ENCODE data around the gene SH3BP5.

The SH3BP5 gene

DNA sequence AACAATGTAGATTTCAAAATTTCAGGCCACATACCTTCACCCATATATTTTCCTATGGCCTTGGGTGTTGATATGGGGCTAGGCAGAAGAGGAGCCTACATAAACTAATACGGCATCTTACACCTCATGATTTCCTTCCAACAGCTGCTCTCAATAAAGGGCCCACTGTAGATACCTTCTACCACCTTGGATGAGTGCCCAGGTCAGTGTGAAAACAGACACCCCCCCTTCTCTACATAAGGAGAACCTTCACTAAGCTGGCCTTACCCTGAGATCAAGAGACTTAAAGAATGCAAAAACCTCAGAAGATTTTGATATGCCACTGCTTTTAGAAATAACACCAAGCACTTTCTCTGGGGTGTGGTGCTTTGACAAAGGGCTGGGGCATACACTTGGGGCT, 42.7 kb downstream of the SH3BP5 start:
- H3K27me3 ChIP-seq (replicated peaks in 2 of 5; ENCODE audit: control insufficient read depth in 4 of 5, insufficient read depth in 5 of 5, low read length in 4 of 5): peaks cover 0 to 21% (median 3%) of the 10 kb centered on the region in 5 experiments
- DNase-seq: no peak
- CTCF ChIA-PET: interaction anchor here (1.0 to 4.1 kb wide), 3 partner anchors 10 to 24 kb away, joined by 3 to 11 read pairs (median 8); no protein-coding TSS in a partner anchor
- no peak overlapping the region for H3K27ac ChIP-seq (ENCODE audit: insufficient read depth in 1 of 2, low read depth in 1 of 2, low read length in 2 of 2, poor library complexity in 1 of 2, severe bottlenecking in 2 of 2)
- peaks cover 27 to 56% (median 43%) of the 10 kb centered on the region in 4 experiments for H3K4me1 ChIP-seq (ENCODE audit: control extremely low read depth in 1 of 4, control insufficient read depth in 4 of 4, insufficient read depth in 4 of 4, low read length in 3 of 4)
- peaks cover 0 to 42% (median 0%) of the 10 kb centered on the region in 4 experiments for H3K36me3 ChIP-seq (ENCODE audit: control insufficient read depth in 4 of 4, insufficient read depth in 4 of 4, low read length in 3 of 4)
- H3K9me3 ChIP-seq (ENCODE audit: control extremely low read depth in 1 of 5, control insufficient read depth in 4 of 5, insufficient read depth in 2 of 5, low read depth in 1 of 5, low read length in 4 of 5): no peaks in the 10 kb centered on the region
- no peak overlapping the region for H3K4me3 ChIP-seq (ENCODE audit: control insufficient read depth in 1 of 7, extremely low read depth in 1 of 7, insufficient read depth in 4 of 7, low read depth in 2 of 7, low read length in 6 of 7)
- POLR2A ChIA-PET: no interaction called here
- no CpG with 5 or more reads among the region's 1 CpG for WGBS (ENCODE audit: insufficient coverage)

DNA sequence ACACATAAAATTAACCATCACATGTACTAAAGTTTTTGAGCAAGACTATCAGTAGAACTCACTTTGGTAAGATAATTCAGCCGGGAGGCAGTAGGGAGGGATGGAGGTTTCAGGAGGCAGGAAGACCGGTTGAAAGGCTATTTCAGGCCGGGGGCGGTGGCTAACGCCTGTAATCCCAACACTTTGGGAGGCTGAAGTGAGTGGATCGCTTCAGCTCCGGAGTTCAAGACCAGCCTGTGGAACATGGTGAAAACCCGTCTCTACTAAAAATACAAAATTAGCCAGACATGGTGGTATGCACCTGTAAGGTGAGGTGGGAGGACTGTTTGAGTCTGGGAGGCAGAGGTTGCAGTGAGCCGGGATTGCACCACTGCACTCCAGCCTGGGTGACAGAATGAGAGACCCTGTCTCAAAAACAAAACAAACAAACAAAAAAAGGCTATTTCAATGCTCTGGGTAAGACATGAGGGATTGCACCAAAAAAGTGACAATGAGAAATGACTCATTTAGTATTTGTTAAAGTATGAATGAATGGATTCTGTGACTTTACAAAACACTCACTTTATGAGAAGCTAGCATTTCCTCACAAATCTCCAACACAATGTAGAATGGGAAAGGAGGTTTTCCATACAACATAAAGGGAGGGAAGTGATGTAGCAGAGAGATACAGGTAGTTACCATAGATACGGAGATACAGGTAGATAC, 43.9 kb downstream of the SH3BP5 start:
- CTCF ChIA-PET: interaction anchor here (1.0 to 4.1 kb wide), 6 partner anchors 8 to 23 kb away, joined by 3 to 11 read pairs (median 6); no protein-coding TSS in a partner anchor
- DNase-seq: no peak
- Histone ChIP-seq H3K9me3 (ENCODE audit: control extremely low read depth in 1 of 5, control insufficient read depth in 4 of 5, insufficient read depth in 2 of 5, low read depth in 1 of 5, low read length in 4 of 5) (no peaks in the 10 kb centered on the region), H3K4me1 (ENCODE audit: control extremely low read depth in 1 of 4, control insufficient read depth in 4 of 4, insufficient read depth in 4 of 4, low read length in 3 of 4) (peaks cover 27 to 45% (median 36%) of the 10 kb centered on the region in 4 experiments), H3K4me3 (ENCODE audit: control insufficient read depth in 1 of 7, extremely low read depth in 1 of 7, insufficient read depth in 4 of 7, low read depth in 2 of 7, low read length in 6 of 7) (no peak overlapping the region), H3K27me3 (replicated peaks in 2 of 5; ENCODE audit: control insufficient read depth in 4 of 5, insufficient read depth in 5 of 5, low read length in 4 of 5) (peaks cover 0 to 30% (median 6%) of the 10 kb centered on the region in 5 experiments), H3K36me3 (ENCODE audit: control insufficient read depth in 4 of 4, insufficient read depth in 4 of 4, low read length in 3 of 4) (peaks cover 0 to 46% (median 0%) of the 10 kb centered on the region in 4 experiments), H3K27ac (ENCODE audit: insufficient read depth in 1 of 2, low read depth in 1 of 2, low read length in 2 of 2, poor library complexity in 1 of 2, severe bottlenecking in 2 of 2) (no peak overlapping the region)
- POLR2A ChIA-PET: interaction anchor here (1.0 kb wide), 1 partner anchor 12 kb away, joined by 3 read pairs; no protein-coding TSS in a partner anchor
- WGBS (ENCODE audit: insufficient coverage): 100% methylated on average over 4 of the region's 10 CpGs

DNA sequence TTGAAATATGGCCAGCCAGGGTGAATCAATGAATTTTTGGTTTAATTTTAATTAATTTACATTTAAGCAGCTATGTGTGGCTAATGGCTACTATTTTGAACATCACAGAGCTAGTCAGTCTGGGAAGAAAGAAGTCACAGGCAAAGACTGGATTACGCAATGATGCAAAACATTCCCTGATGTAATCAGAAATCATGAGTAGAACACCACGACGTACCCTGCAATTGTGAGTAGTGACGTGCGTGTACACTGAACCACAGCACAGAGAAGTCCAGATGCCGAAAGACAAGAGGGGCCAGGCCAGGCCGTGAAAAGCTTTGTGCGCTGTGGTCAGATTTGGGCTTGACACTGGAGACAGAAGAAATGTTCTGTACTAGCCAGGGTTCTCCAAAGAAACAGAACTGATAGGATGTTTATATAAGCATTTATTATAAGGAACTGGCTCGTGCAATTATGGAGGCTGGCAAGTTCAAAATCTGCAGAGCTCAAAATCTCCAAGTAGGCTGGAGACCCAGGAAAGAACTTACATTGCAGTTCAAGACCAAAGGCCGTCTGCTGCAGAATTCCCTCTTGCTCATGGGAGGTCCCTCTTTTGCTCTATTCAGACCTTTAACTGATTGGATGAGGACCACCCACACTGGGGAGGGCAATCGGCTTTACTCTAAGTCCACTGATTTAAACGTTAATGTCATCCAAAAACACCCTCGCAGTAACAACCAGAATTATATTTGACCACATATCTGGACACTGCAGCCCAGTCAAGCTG, 44.6 kb downstream of the SH3BP5 start:
- DNase-seq: no peak
- Histone ChIP-seq H3K4me1 (ENCODE audit: control extremely low read depth in 1 of 4, control insufficient read depth in 4 of 4, insufficient read depth in 4 of 4, low read length in 3 of 4) (peaks cover 24 to 38% (median 28%) of the 10 kb centered on the region in 4 experiments), H3K27me3 (replicated peaks in 2 of 5; ENCODE audit: control insufficient read depth in 4 of 5, insufficient read depth in 5 of 5, low read length in 4 of 5) (peaks cover 0 to 31% (median 6%) of the 10 kb centered on the region in 5 experiments), H3K4me3 (ENCODE audit: control insufficient read depth in 1 of 7, extremely low read depth in 1 of 7, insufficient read depth in 4 of 7, low read depth in 2 of 7, low read length in 6 of 7) (no peak overlapping the region), H3K27ac (ENCODE audit: insufficient read depth in 1 of 2, low read depth in 1 of 2, low read length in 2 of 2, poor library complexity in 1 of 2, severe bottlenecking in 2 of 2) (no peak overlapping the region), H3K9me3 (ENCODE audit: control extremely low read depth in 1 of 5, control insufficient read depth in 4 of 5, insufficient read depth in 2 of 5, low read depth in 1 of 5, low read length in 4 of 5) (no peaks in the 10 kb centered on the region), H3K36me3 (ENCODE audit: control insufficient read depth in 4 of 4, insufficient read depth in 4 of 4, low read length in 3 of 4) (peaks cover 0 to 46% (median 0%) of the 10 kb centered on the region in 4 experiments)
- CTCF ChIA-PET: interaction anchor here (1.3 to 4.1 kb wide), 7 partner anchors 12 to 67 kb away, joined by 3 to 11 read pairs (median 6); no protein-coding TSS in a partner anchor
- WGBS (ENCODE audit: insufficient coverage): 92% methylated on average over 11 of the region's 13 CpGs
- POLR2A ChIA-PET: interaction anchor here (1.0 kb wide), 1 partner anchor 11 kb away, joined by 3 read pairs; no protein-coding TSS in a partner anchor

DNA sequence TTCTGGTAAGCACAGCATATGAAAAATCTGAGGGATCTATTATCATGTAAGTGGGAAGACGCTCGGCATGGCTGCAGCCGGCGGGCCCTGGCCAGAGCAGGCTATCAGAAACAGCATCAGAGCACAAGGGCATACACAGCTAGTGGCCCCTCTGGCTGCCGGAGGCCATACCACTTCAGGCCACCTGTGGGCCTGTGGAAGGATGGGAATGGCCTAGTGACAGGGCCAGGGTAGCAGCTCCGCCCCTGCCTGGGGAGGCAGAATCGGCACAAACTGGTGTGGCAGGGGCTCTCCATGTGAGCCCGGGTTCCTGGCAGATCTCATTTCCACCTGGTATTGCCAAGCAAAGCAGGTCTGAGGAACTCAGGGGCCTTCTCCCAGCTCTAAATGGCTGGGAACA, 46.4 kb downstream of the SH3BP5 start:
- CTCF ChIA-PET: interaction anchor here (0.6 to 2.5 kb wide), 3 partner anchors 10 to 35 kb away, joined by 3 to 11 read pairs (median 10); no protein-coding TSS in a partner anchor

DNA sequence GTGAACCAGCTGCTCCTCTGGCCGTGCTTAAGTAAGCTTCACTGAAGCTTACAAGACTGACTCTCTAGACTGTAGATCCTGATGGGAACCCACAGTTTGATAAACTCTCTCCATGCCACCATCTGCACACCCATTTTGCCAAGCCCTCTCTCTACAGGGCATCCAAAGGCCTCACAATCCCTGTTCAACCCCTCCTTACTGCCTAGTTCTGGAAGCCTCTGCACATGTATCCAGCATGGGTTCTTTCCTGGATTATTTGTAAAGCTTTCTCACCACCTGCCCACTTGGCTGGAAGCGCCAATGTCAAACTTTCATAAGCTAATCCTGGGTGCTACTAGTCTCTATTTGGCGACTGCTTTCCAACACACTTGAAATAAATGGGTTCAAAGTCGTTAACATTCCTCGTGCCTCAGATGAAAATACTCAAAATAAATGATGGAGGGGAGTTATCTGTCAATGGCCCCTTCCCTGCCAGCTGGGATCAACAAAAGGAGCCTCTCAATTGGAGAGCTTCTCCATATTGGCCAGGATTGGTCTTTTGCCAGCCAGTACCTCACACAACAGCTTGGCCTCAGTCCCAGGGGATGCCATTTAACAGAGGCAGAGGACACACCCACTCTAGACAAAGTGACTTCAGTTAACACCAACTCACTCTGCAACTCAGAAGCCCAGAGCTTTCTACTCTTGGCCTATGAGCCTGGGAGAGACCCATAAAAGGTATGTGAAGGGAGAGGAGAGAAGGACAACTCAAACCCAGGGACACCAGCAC, 48.1 kb downstream of the SH3BP5 start:
- Histone ChIP-seq H3K4me3 (ENCODE audit: control insufficient read depth in 1 of 7, extremely low read depth in 1 of 7, insufficient read depth in 4 of 7, low read depth in 2 of 7, low read length in 6 of 7) (no peak overlapping the region), H3K9me3 (ENCODE audit: control extremely low read depth in 1 of 5, control insufficient read depth in 4 of 5, insufficient read depth in 2 of 5, low read depth in 1 of 5, low read length in 4 of 5) (no peaks in the 10 kb centered on the region), H3K27me3 (replicated peaks in 2 of 5; ENCODE audit: control insufficient read depth in 4 of 5, insufficient read depth in 5 of 5, low read length in 4 of 5) (peaks cover 0 to 43% (median 6%) of the 10 kb centered on the region in 5 experiments), H3K4me1 (ENCODE audit: control extremely low read depth in 1 of 4, control insufficient read depth in 4 of 4, insufficient read depth in 4 of 4, low read length in 3 of 4) (peaks cover 0 to 30% (median 3%) of the 10 kb centered on the region in 4 experiments), H3K27ac (ENCODE audit: insufficient read depth in 1 of 2, low read depth in 1 of 2, low read length in 2 of 2, poor library complexity in 1 of 2, severe bottlenecking in 2 of 2) (no peak overlapping the region), H3K36me3 (ENCODE audit: control insufficient read depth in 4 of 4, insufficient read depth in 4 of 4, low read length in 3 of 4) (peaks cover 0 to 55% (median 0%) of the 10 kb centered on the region in 4 experiments)
- POLR2A ChIA-PET: interaction anchor here (0.6 kb wide), 1 partner anchor 29 kb away, joined by 3 read pairs; no protein-coding TSS in a partner anchor
- DNase-seq: no peak
- WGBS (ENCODE audit: insufficient coverage): 87% methylated on average over 3 of the region's 5 CpGs
- CTCF ChIA-PET: interaction anchor here (1.6 kb wide), 1 partner anchor 16 kb away, joined by 7 read pairs; no protein-coding TSS in a partner anchor

More for the DNA sequence above, 46.4 kb downstream of the SH3BP5 start:
- POLR2A ChIA-PET: interaction anchor here (1.0 kb wide), 1 partner anchor 11 kb away, joined by 3 read pairs; no protein-coding TSS in a partner anchor
- no peak for DNase-seq
- H3K4me3 ChIP-seq (ENCODE audit: control insufficient read depth in 1 of 7, extremely low read depth in 1 of 7, insufficient read depth in 4 of 7, low read depth in 2 of 7, low read length in 6 of 7): no peak overlapping the region
- peaks cover 0 to 32% (median 6%) of the 10 kb centered on the region in 5 experiments for H3K27me3 ChIP-seq (replicated peaks in 2 of 5; ENCODE audit: control insufficient read depth in 4 of 5, insufficient read depth in 5 of 5, low read length in 4 of 5)
- peaks cover 10 to 24% (median 14%) of the 10 kb centered on the region in 4 experiments for H3K4me1 ChIP-seq (ENCODE audit: control extremely low read depth in 1 of 4, control insufficient read depth in 4 of 4, insufficient read depth in 4 of 4, low read length in 3 of 4)
- 98% methylated on average over 3 of the region's 8 CpGs for WGBS (ENCODE audit: insufficient coverage)
- no peak overlapping the region for H3K27ac ChIP-seq (ENCODE audit: insufficient read depth in 1 of 2, low read depth in 1 of 2, low read length in 2 of 2, poor library complexity in 1 of 2, severe bottlenecking in 2 of 2)
- no peaks in the 10 kb centered on the region for H3K9me3 ChIP-seq (ENCODE audit: control extremely low read depth in 1 of 5, control insufficient read depth in 4 of 5, insufficient read depth in 2 of 5, low read depth in 1 of 5, low read length in 4 of 5)
- H3K36me3 ChIP-seq (ENCODE audit: control insufficient read depth in 4 of 4, insufficient read depth in 4 of 4, low read length in 3 of 4): peaks cover 0 to 51% (median 0%) of the 10 kb centered on the region in 4 experiments

GRCh38 chr3:15283702-15284101, 48.7 kb downstream of the SH3BP5 start:
- WGBS (ENCODE audit: insufficient coverage): no CpG with 5 or more reads among the region's 1 CpG
- H3K9me3 ChIP-seq (ENCODE audit: control extremely low read depth in 1 of 5, control insufficient read depth in 4 of 5, insufficient read depth in 2 of 5, low read depth in 1 of 5, low read length in 4 of 5): no peaks in the 10 kb centered on the region
- no peak overlapping the region for H3K27ac ChIP-seq (ENCODE audit: insufficient read depth in 1 of 2, low read depth in 1 of 2, low read length in 2 of 2, poor library complexity in 1 of 2, severe bottlenecking in 2 of 2)
- ChIA-PET CTCF (interaction anchor here (1.6 kb wide), 1 partner anchor 16 kb away, joined by 7 read pairs; no protein-coding TSS in a partner anchor), POLR2A (no interaction called here)
- H3K27me3 ChIP-seq (replicated peaks in 2 of 5; ENCODE audit: control insufficient read depth in 4 of 5, insufficient read depth in 5 of 5, low read length in 4 of 5): peaks cover 0 to 38% (median 6%) of the 10 kb centered on the region in 5 experiments
- peaks cover 0 to 31% (median 2%) of the 10 kb centered on the region in 4 experiments for H3K4me1 ChIP-seq (ENCODE audit: control extremely low read depth in 1 of 4, control insufficient read depth in 4 of 4, insufficient read depth in 4 of 4, low read length in 3 of 4)
- DNase-seq: no peak
- no peak overlapping the region for H3K4me3 ChIP-seq (ENCODE audit: control insufficient read depth in 1 of 7, extremely low read depth in 1 of 7, insufficient read depth in 4 of 7, low read depth in 2 of 7, low read length in 6 of 7)
- peaks cover 0 to 49% (median 0%) of the 10 kb centered on the region in 4 experiments for H3K36me3 ChIP-seq (ENCODE audit: control insufficient read depth in 4 of 4, insufficient read depth in 4 of 4, low read length in 3 of 4)

Measured in common myeloid progenitor, CD34-positive (primary cell).